Liver (tissue), 9 donors: Measurements from ENCODE around the gene COX4I1. TPM values are rescaled to one million over a fixed set of nuclear protein-coding genes. Genes with fewer than 3 reads are reported as not detected.

Experiments
- DNase-seq: peaks from one replicate; pipeline ENCODE4 v3.0.0-alpha.2; 2017; ENCODE audit warnings: low spot score
- H3K27ac ChIP-seq, 2 donors: one replicate each; pipeline ENCODE4 v1.7.0; 2013; ENCODE audit warnings: inconsistent platforms in 2 of 2, low read length in 2 of 2, control low read depth in 1 of 2, low read depth in 1 of 2, mild to moderate bottlenecking in 1 of 2
- H3K27me3 ChIP-seq, 4 donors: one replicate each; pipeline versions ENCODE4 v1.6.1 to v1.7.0; 2013; ENCODE audit warnings: low read length in 3 of 4, inconsistent platforms in 1 of 4, mild to moderate bottlenecking in 1 of 4, moderate library complexity in 1 of 4; ENCODE audit not compliant: control insufficient read depth in 4 of 4, insufficient read depth in 4 of 4
- H3K36me3 ChIP-seq, 4 donors: one replicate each; pipeline versions ENCODE4 v1.6.1 to v1.7.0; 2013; ENCODE audit warnings: low read length in 3 of 4, mild to moderate bottlenecking in 3 of 4, low read depth in 1 of 4, moderate library complexity in 1 of 4; ENCODE audit not compliant: control insufficient read depth in 4 of 4, insufficient read depth in 3 of 4
- H3K4me1 ChIP-seq, 4 donors: one replicate each; pipeline versions ENCODE4 v1.6.1 to v1.7.0; 2013; ENCODE audit warnings: low read length in 3 of 4, mild to moderate bottlenecking in 3 of 4, moderate library complexity in 1 of 4; ENCODE audit not compliant: control insufficient read depth in 4 of 4, insufficient read depth in 4 of 4
- H3K4me3 ChIP-seq, 3 donors: one replicate each; pipeline versions ENCODE4 v1.6.1 to v1.7.0; 2013; ENCODE audit warnings: low read length in 3 of 3, control low read depth in 1 of 3, low read depth in 1 of 3, mild to moderate bottlenecking in 1 of 3
- H3K9ac ChIP-seq, 2 donors: one replicate each; pipeline ENCODE4 v1.7.0; 2013; ENCODE audit warnings: low read length in 2 of 2, mild to moderate bottlenecking in 2 of 2, moderate library complexity in 2 of 2, control low read depth in 1 of 2, low read depth in 1 of 2
- H3K9me3 ChIP-seq, 4 donors: one replicate each; pipeline versions ENCODE4 v1.6.1 to v1.7.0; 2013; ENCODE audit warnings: low read length in 3 of 4; ENCODE audit not compliant: control insufficient read depth in 4 of 4
- FOXA1 ChIP-seq: IDR thresholded peaks from 2 replicates; pipeline ENCODE4 v1.6.1; 2016; ENCODE audit warnings: antibody characterized with exemption
- FOXA2 ChIP-seq: IDR thresholded peaks from 2 replicates; pipeline ENCODE4 v1.6.1; 2016; ENCODE audit warnings: antibody characterized with exemption
- GABPA ChIP-seq, 2 donors: IDR thresholded peaks in 1 of 2; conservative IDR thresholded peaks in 1 of 2; 2 replicates each; pipeline ENCODE4 v1.6.1; 2016; ENCODE audit warnings: antibody characterized with exemption in 2 of 2, mild to moderate bottlenecking in 1 of 2, moderate library complexity in 1 of 2
- HNF4A ChIP-seq, 2 donors: conservative IDR thresholded peaks; 2 replicates each; pipeline ENCODE4 v1.6.1; 2016; ENCODE audit warnings: antibody characterized with exemption in 2 of 2, mild to moderate bottlenecking in 2 of 2
- HNF4G ChIP-seq: IDR thresholded peaks from 2 replicates; pipeline ENCODE4 v1.6.1; 2016; ENCODE audit warnings: antibody characterized with exemption
- JUND ChIP-seq, 2 donors: IDR thresholded peaks; 2 replicates each; pipeline ENCODE4 v1.6.1; 2016; ENCODE audit warnings: antibody characterized with exemption in 2 of 2
- NR2F2 ChIP-seq: IDR thresholded peaks from 2 replicates; pipeline ENCODE4 v1.6.1; 2016; ENCODE audit warnings: antibody characterized with exemption
- RAD21 ChIP-seq, 2 donors: IDR thresholded peaks; 2 replicates each; pipeline ENCODE4 v1.6.1; 2016; ENCODE audit warnings: antibody characterized with exemption in 2 of 2, mild to moderate bottlenecking in 2 of 2
- SP1 ChIP-seq: IDR thresholded peaks from 2 replicates; pipeline ENCODE4 v1.6.1; 2018; ENCODE audit warnings: antibody characterized with exemption, mild to moderate bottlenecking
- TAF1 ChIP-seq: conservative IDR thresholded peaks from 2 replicates; pipeline ENCODE4 v1.6.1; 2016; ENCODE audit warnings: antibody characterized with exemption, mild to moderate bottlenecking
- YY1 ChIP-seq: IDR thresholded peaks from 2 replicates; pipeline ENCODE4 v1.6.1; 2016; ENCODE audit warnings: antibody characterized with exemption, mild to moderate bottlenecking
- WGBS: extraction: QIAGEN DNeasy Blood & Tissue Kit; methylation state at CpG from one replicate; pipeline ENCODE4 v1.1.7; 2013; 5-methylcytosine and 5-hydroxymethylcytosine counted together
- polyA plus RNA-seq, 2 donors: library from polyadenylated mRNA; stranded (reverse) in 1 of 2; unstranded in 1 of 2; fragments of 200-250 nt in 1 of 2; fragments of >200 nt in 1 of 2; fragmentation: Nextera tagmentation in 1 of 2; extraction: Ambion mirVana in 1 of 2; gene quantifications; one replicate each; pipeline versions ENCODE4 v1.2.1 to v1.2.3, GENCODE V29; 2013 to 2015
- total RNA-seq, 2 donors: library from RNA; depleted of rRNA; stranded (reverse); fragments of >200 nt; gene quantifications; one replicate each; pipeline ENCODE4 v1.2.3, GENCODE V29; 2014
- TF ChIP-seq, protein P1 (sequence below): fragments of 150-350 bp; IDR thresholded peaks from 2 replicates; pipeline ENCODE4 v1.5.1; 2017; ENCODE audit warnings: improper control_type of control experiment, low read depth, low read length; ENCODE audit not compliant: missing input control
- TF ChIP-seq, protein P2 (sequence below): IDR thresholded peaks from 2 replicates; pipeline ENCODE4 v1.6.1; 2016; ENCODE audit warnings: antibody characterized with exemption
- TF ChIP-seq, protein P3 (sequence below): IDR thresholded peaks from 2 replicates; pipeline ENCODE4 v1.6.1; 2016; ENCODE audit warnings: antibody characterized with exemption, mild to moderate bottlenecking
- TF ChIP-seq, protein P4 (sequence below): IDR thresholded peaks from 2 replicates; pipeline ENCODE4 v1.6.1; 2016; ENCODE audit warnings: antibody characterized with exemption
- donor health status: healthy.
- donor health status: healthy.
- donor health status: healthy.
- donor health status: healthy.
- donor health status: healthy.

The COX4I1 gene
- total and polyA plus RNA-seq, 4 donors: 186 to 576 (median 331) TPM

DNA sequence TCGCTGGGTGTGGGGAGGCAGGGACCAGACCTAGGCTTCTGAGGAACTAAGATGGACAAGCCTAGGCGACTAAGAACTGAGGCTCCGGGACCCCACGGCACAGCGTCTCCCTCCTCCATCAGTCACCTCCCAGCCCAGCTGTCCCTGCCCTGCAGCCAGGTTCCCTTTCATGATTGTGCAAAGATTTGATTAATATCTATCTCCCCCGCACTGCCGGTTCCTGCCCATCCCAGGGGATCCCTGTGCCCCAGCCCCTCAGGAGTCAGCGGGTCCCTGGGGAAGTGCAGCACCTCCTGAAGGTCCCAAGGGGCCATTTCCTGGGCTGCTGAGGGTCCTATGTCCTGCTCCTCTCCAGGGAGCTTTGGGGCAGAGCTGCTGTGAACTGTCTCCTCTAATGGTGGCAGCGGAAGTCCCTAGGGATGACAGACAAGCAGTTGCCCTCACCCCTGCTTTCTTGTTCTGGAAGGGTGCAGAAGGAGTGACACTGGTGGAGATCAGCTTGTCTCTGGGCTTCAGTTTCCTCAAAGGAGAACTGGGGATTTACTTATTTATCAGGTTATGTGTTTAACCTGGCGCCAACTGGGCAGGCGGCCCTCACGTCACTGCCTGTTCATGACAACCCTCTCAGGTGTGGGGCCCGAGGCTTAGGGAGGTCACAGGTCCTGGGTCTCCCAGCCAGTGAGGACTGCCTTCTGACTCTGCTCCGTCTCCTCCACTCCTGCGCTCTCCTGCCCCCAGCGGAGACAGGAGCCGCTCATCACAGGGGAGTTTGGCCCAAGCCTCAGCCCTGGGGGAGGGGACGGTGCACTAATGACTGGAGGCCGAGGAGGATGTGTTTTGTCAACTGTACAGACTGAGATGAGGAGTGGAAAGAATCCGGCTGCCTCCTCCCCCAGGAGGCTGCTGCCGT lies 46.7 kb upstream of the COX4I1 start (continued):
- TF ChIP-seq, protein P1, sequence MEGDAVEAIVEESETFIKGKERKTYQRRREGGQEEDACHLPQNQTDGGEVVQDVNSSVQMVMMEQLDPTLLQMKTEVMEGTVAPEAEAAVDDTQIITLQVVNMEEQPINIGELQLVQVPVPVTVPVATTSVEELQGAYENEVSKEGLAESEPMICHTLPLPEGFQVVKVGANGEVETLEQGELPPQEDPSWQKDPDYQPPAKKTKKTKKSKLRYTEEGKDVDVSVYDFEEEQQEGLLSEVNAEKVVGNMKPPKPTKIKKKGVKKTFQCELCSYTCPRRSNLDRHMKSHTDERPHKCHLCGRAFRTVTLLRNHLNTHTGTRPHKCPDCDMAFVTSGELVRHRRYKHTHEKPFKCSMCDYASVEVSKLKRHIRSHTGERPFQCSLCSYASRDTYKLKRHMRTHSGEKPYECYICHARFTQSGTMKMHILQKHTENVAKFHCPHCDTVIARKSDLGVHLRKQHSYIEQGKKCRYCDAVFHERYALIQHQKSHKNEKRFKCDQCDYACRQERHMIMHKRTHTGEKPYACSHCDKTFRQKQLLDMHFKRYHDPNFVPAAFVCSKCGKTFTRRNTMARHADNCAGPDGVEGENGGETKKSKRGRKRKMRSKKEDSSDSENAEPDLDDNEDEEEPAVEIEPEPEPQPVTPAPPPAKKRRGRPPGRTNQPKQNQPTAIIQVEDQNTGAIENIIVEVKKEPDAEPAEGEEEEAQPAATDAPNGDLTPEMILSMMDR: no peak
- TF ChIP-seq YY1: no peak
- TF ChIP-seq, protein P2, sequence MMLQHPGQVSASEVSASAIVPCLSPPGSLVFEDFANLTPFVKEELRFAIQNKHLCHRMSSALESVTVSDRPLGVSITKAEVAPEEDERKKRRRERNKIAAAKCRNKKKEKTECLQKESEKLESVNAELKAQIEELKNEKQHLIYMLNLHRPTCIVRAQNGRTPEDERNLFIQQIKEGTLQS: no peak
- TF ChIP-seq HNF4A (conservative IDR thresholded peaks at IDR 0.05): no peak

DNA sequence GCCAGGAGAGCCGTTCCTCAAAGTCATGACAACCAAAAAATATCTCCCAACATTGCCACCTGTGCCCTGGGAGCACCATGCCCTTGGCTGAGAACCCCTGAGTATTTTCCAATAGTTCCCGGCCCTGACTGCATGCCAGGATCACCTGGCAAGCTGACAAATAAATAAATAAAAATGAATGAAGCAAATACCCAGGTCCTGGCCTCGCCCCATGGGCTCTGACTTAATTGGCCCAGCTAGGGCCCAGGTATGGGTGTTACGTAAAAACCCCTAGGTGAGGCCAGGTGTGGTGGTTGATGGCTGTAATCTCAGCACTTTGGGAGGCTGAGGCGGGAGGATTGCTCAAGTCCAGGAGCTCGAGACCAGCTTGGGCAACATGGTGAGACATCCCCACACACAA lies 45.9 kb upstream of the COX4I1 start:
- no peak overlapping the region for H3K27ac ChIP-seq
- H3K4me1 ChIP-seq: peaks cover 3 to 12% (median 8%) of the 10 kb centered on the region in 4 donors
- DNase-seq: no peak

DNA sequence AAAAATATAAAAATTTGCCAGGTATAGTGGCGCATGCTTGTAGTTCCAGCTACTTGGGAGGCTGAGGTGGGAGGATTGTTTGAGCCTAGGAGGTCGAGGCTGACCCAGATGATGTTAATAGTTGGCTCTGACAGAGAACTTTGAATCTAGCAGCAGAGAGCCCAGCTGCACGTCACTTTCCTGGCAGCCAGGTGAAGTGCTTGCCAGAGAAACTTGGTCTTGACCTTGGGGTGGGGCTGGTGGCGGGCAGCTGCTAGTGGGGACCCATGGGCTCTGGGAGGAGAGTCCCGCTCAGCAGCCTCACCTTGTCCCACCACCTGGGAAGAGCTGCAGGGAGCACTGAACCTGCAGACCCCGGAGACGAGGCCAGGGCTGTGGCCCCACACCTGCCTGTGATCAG lies 45.5 kb upstream of the COX4I1 start:
- H3K36me3 ChIP-seq: no peaks in the 10 kb centered on the region
- H3K4me1 ChIP-seq: peaks cover 3 to 12% (median 8%) of the 10 kb centered on the region in 4 donors
- no peak overlapping the region for H3K9ac ChIP-seq
- no peaks in the 10 kb centered on the region for H3K9me3 ChIP-seq
- no peak overlapping the region for H3K27ac ChIP-seq
- no peak overlapping the region for H3K4me3 ChIP-seq
- WGBS: 88% methylated on average over 7 of the region's 7 CpGs
- TF ChIP-seq SP1: no peak
- TF ChIP-seq HNF4A (conservative IDR thresholded peaks at IDR 0.05): no peak
- no peak for TF ChIP-seq GABPA (IDR thresholded peaks at IDR 0.05 in 1 of 2, conservative IDR thresholded peaks at IDR 0.05 in 1 of 2)
- TF ChIP-seq TAF1: no peak
- TF ChIP-seq FOXA1: no peak
- no peak for TF ChIP-seq RAD21 (IDR thresholded peaks at IDR 0.05)
- no peak for TF ChIP-seq FOXA2
- TF ChIP-seq HNF4G: no peak
- TF ChIP-seq, protein P3, sequence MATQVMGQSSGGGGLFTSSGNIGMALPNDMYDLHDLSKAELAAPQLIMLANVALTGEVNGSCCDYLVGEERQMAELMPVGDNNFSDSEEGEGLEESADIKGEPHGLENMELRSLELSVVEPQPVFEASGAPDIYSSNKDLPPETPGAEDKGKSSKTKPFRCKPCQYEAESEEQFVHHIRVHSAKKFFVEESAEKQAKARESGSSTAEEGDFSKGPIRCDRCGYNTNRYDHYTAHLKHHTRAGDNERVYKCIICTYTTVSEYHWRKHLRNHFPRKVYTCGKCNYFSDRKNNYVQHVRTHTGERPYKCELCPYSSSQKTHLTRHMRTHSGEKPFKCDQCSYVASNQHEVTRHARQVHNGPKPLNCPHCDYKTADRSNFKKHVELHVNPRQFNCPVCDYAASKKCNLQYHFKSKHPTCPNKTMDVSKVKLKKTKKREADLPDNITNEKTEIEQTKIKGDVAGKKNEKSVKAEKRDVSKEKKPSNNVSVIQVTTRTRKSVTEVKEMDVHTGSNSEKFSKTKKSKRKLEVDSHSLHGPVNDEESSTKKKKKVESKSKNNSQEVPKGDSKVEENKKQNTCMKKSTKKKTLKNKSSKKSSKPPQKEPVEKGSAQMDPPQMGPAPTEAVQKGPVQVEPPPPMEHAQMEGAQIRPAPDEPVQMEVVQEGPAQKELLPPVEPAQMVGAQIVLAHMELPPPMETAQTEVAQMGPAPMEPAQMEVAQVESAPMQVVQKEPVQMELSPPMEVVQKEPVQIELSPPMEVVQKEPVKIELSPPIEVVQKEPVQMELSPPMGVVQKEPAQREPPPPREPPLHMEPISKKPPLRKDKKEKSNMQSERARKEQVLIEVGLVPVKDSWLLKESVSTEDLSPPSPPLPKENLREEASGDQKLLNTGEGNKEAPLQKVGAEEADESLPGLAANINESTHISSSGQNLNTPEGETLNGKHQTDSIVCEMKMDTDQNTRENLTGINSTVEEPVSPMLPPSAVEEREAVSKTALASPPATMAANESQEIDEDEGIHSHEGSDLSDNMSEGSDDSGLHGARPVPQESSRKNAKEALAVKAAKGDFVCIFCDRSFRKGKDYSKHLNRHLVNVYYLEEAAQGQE: no peak
- no peak for TF ChIP-seq NR2F2
- TF ChIP-seq, protein P2: no peak
- TF ChIP-seq JUND (IDR thresholded peaks at IDR 0.05): no peak
- TF ChIP-seq, protein P4, sequence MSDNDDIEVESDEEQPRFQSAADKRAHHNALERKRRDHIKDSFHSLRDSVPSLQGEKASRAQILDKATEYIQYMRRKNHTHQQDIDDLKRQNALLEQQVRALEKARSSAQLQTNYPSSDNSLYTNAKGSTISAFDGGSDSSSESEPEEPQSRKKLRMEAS: no peak
- TF ChIP-seq YY1: no peak
- DNase-seq: no peak
- H3K27me3 ChIP-seq: no peaks in the 10 kb centered on the region

More for the DNA sequence above, 45.9 kb upstream of the COX4I1 start:
- TF ChIP-seq YY1: no peak
- 50% methylated on average over 6 of the region's 6 CpGs for WGBS
- Histone ChIP-seq H3K27me3 (no peaks in the 10 kb centered on the region), H3K4me3 (no peak overlapping the region), H3K9ac (no peak overlapping the region), H3K36me3 (no peaks in the 10 kb centered on the region), H3K9me3 (no peaks in the 10 kb centered on the region)
